Fibroblast of lung (primary cell): ENCODE measurements around the gene ITPR2.

Experiments
- CTCF ChIP-seq, 2 donors: IDR thresholded peaks in 1 of 2; conservative IDR thresholded peaks in 1 of 2; 1 replicate in 1 of 2; 2 replicates in 1 of 2; pipeline ENCODE4 v1.5.1; 2011 to 2012; ENCODE audit warnings: low read length in 2 of 2, control low read depth in 1 of 2, inconsistent platforms in 1 of 2, low read depth in 1 of 2, mild to moderate bottlenecking in 1 of 2
- EZH2 ChIP-seq: IDR thresholded peaks from 2 replicates; pipeline ENCODE4 v1.5.1; 2012; ENCODE audit warnings: low read length, control low read depth, mild to moderate bottlenecking; ENCODE audit errors: missing control alignments

DNA sequence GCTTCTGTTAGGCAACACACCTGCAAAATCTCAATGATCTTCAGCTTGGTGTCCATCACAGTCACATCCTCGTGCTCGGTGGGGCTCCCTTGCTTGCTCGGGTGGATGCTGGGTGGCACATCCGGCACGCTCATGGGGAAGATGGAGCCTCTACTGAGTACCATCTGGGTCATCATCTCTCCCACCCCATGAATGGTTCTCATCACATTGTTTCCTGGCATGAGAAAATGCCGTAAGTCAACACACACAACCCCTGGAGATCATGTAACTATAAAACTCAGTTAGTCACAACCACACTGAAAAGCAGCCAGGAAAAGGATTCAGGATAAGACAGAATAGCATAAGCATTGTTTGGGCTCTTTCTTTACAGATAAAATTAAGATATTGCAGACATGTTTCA is 201.1 kb downstream of the ITPR2 start:
- TF ChIP-seq CTCF (conservative IDR thresholded peaks at IDR 0.05 in 1 of 2, IDR thresholded peaks at IDR 0.05 in 1 of 2; ENCODE audit: low read depth in 1 of 2, low read length in 2 of 2), result no peak
- TF ChIP-seq EZH2, result no peak
